ELR (cell line): ENCODE data around the gene GDPD3.

Experiments
- DNase-seq: peaks from one replicate; pipeline ENCODE4 v3.0.0-alpha.2; 2015; ENCODE audit warnings: low read depth

GDPD3 gene

GRCh38 chr16:30077656-30078055, 35.7 kb downstream of the GDPD3 start:
- DNase-seq, result peak; percentile 60

DNA sequence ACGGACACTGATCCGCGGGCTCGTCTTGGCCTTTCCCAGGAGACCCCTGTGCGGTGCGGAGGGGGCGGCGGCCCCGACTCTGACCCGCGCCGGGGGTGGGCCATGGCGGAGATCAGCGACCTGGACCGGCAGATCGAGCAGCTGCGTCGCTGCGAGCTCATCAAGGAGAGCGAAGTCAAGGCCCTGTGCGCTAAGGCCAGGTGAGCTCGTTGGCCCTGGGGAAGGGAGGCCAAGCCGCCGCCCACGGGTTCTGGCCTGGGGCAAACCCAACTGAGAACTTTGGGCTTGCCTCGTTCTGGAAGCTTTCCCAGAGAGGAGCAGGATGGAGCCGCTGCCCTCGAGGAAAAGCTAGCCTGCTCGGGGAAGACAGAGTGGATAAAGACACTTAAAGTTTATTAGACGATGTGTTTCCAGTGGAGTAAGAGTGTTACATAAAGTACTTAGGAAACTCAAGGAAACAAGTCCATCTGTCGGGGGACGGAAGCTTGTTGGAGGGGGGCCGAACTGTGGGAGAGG, 37.0 kb downstream of the GDPD3 start:
- DNase-seq, result peak; percentile 44

DNA sequence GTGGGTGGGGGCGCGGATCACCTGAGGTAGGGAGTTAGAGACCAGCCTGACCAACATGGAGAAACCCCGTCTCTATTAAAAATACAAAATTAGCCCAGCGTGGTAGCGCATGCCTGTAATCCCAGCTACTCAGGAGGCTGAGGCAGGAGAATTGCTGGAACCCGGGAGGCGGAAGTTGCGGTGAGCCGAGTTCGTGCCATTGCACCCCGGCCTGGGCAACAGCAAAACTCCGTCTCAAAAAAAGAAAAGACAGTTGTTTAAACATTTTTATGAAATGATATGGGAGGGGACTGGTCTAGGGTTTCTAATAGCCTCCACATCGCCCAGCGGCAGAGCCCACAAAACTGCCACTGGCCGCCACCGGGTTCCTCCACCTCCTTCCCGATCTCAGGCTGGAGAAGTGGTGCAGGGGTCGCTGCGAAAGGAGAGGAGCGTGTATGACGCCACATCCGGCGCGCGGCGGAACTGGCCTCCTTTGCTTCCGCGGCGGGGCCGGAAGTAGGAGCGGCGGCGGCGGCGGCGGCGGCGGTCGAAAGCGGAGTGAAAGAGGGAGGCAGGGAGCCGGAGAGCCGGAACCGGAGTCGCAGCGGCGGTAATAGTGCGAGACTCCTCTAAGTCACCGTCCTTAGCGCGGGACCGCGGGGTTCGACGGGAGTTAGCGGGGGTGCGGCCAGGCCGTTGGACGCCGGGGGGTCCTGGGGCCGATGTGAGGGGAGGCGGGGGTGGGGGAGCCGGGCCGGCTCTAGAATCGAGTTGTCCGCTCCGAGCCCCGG, 37.6 kb downstream of the GDPD3 start, which contains the start of gene PPP4C:
Gene PPP4C, plus strand, starts transcription at position 492 of the 773 bp plus-strand sequence. CDS start 384 bp downstream, outside the sequence.
- DNase-seq, result peak; percentile 94

DNA sequence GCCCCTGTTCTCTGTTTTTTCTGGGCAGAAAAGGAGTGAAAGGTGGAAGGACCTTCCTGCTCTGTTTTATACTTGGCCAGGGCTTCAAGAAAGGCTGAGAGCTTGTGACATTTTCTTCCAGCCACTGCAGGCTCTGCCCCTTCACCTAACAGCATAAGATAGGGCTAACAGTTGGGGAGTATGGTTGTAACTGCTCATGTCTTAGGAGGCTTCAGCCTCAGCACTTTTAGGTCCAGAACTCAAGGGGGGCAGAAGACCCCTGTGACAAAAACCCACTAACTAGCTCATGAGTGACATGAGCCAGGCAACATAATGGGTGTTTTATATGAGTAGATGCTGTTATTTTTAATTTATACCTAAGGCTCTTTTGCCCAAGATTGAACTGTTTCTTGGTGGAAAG, 42.8 kb downstream of the GDPD3 start:
- no peak for DNase-seq

DNA sequence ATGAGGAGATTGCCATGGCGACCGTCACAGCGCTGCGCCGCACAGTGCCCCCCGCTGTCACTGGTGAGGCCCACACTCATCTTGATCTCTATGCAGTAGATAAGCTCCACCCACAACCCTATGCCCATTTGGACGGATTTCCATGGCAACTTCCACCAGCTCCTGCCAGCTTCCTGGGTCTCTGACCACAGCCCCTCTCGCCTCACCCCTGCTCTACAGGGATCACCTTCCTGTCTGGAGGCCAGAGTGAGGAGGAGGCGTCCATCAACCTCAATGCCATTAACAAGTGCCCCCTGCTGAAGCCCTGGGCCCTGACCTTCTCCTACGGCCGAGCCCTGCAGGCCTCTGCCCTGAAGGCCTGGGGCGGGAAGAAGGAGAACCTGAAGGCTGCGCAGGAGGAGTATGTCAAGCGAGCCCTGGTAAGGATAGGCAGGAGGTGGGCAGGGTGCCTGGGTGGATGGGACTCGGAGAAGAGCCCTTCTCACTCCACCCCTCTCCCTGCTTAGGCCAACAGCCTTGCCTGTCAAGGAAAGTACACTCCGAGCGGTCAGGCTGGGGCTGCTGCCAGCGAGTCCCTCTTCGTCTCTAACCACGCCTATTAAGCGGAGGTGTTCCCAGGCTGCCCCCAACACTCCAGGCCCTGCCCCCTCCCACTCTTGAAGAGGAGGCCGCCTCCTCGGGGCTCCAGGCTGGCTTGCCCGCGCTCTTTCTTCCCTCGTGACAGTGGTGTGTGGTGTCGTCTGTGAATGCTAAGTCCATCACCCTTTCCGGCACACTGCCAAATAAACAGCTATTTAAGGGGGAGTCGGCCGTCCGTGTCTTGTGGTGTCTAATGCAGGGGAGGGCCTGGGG, 43.5 kb downstream of the GDPD3 start:
- DNase-seq, result no peak

DNA sequence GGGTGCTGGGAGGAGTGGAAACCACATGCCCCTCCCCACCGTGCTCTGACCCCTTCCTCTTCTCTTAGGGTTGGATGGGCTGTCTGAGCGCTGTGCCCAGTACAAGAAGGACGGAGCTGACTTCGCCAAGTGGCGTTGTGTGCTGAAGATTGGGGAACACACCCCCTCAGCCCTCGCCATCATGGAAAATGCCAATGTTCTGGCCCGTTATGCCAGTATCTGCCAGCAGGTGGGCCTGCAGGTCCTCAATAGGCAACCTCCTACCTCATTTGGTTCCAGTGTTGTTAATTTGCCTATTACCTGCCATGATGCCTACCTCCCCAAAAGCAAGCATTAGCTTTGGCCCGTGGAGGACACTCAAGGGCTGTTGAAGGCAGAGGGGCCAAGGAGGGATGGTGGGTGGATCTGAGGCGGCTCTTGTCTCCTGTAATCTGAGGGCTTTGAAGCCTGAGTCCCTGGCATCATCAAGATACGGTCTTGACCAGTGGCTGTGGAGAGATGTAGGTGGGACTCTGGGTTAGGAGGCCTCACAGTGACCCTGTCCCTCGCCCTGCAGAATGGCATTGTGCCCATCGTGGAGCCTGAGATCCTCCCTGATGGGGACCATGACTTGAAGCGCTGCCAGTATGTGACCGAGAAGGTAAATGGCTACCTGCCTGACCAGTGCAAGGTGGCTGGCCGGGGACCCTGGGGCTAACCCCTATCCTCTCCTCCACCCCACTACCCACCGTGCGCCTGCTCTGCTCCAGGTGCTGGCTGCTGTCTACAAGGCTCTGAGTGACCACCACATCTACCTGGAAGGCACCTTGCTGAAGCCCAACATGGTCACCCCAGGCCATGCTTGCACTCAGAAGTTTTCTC, 44.4 kb downstream of the GDPD3 start:
- peak; percentile 64 for DNase-seq

- no peak for DNase-seq
Observed at GRCh38 chr16:30068333-30068732, 45.0 kb downstream of the GDPD3 start.

- DNase-seq, result no peak
Observed at GRCh38 chr16:30067584-30067916, 45.8 kb downstream of the GDPD3 start.

DNA sequence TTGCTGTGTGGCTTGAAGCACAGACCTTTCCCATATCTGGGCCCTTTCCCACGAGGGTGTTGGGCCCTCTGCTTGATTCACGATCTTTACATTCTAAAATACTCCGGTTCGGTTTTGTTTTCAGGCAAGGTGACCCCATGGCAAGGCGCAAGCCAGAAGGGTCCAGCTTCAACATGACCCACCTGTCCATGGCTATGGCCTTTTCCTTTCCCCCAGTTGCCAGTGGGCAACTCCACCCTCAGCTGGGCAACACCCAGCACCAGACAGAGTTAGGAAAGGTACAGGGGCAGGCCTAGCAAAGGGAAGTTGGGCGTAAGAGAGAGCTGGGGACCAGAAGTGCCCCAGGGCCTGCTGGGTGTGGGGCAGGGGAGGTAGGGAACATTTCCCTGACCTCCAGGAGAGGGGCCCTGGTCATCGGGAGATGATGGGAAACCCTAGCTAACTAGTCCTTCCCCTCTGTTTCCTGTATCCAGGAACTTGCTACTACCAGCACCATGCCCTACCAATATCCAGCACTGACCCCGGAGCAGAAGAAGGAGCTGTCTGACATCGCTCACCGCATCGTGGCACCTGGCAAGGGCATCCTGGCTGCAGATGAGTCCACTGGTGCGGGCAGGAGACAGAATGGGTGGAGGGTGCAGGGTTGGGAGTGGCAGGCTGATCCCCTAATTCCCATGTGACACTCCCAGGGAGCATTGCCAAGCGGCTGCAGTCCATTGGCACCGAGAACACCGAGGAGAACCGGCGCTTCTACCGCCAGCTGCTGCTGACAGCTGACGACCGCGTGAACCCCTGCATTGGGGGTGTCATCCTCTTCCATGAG, 46.4 kb downstream of the GDPD3 start:
- no peak for DNase-seq

- DNase-seq, result peak; percentile 78
Observed at GRCh38 chr16:30065943-30066760, 47.2 kb downstream of the GDPD3 start.

- DNase-seq, result peak; percentile 98
Observed at GRCh38 chr16:30065102-30065942, 48.0 kb downstream of the GDPD3 start, which contains the start of gene ALDOA. Gene ALDOA (plus strand): TSS chr16:30065760. CDS start chr16:30066898, 1,138 bp downstream.

DNA sequence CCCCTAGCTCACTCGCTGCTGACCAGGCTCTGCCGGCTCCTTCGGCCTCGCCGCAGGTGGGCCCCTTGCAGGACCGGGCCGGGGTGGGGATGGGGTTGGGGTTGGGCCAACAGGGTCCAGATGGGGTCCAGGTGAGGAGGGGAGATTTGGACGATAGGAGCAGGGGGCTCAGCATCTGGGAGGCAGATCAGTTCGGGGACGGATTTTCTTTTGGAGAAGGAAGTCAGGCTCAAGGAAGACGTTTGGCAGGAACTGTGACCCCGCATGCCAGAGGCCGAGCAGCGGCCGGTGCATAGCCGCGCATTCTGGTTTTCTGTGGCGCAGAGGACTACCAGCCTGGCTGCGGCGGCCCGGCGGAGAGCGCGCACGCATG, 48.6 kb downstream of the GDPD3 start:
- peak; percentile 31 for DNase-seq

GRCh38 chr16:30063893-30064728, 49.2 kb downstream of the GDPD3 start:
- DNase-seq, result no peak

DNA sequence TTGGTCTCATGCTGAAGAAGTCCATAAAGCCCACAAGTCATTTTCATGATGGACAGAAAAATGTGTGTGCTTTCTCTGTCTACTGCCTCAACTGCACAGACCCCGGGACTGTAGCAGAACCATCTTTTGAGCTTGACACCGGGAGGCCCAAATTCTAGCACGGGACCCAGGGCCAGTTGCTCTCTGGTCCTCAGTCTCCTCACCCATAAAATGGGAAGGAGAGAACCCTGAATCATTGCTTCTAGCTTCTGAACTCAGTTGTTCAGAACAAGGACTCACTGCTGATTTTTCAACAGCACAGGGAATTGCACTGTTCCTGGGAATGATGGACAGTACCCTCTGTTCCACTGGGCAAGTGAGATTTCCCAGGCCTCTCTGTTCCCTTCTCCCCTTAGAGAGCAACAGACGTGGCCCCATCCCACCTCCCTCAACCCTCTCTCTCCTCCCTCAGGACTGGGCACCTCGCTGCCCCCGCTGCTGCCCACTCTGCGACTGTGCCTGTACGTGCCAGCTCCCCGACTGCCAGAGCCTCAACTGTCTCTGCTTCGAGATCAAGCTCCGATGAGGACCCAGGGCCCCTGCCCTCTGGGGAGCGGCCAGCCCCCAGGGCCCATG, 50.0 kb downstream of the GDPD3 start:
- no peak for DNase-seq

DNA sequence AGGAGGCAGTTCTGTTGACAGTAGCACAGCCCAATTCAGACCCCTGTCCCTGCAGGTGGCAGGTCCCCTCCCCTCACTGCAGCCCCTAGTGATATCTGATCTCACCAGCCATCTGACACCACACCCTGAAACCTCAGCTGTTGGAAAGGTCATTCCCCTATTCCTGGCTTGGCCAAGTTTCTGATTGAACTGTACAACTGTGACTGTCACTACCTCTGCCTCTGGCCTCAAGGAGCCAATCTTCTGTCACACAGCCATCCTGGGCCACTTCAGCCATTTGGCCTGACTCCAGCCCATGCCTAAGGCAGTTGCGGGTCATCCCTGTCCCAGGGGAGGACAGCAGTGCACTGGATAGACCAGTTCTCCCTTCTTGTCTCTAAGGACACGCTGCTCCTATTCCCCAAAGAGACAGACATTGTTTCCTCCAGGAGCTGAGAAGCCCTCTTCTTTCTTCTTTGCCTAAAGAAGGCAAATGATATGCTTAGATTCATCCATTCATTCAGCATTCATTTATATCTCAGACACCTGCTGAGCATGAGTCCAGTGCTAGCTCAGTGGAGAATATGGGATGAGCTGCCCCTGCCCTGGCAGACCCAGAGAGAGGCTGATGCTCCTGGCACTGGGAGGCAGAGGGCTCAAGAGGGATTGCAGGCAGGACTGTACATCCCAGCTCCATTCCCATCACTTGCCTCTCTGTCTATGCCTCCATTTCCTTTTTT, 52.3 kb downstream of the GDPD3 start:
- no peak for DNase-seq

- no peak for DNase-seq
Observed at GRCh38 chr16:30060346-30060745, 53.0 kb downstream of the GDPD3 start.

- peak; percentile 53 for DNase-seq
Observed at GRCh38 chr16:30054959-30055553, 58.3 kb downstream of the GDPD3 start.
